GM19328 (cell line): ENCODE measurements around the gene RHOBTB1.

Experiments
- ATAC-seq: cut with Tn5 transposase; IDR thresholded peaks from one replicate; pipeline ENCODE4 v1.9.1; 2021; ENCODE audit warnings: mild to moderate bottlenecking, moderate library complexity; ENCODE audit not compliant: unreplicated experiment

Gene RHOBTB1

GRCh38 chr10:60942788-60943315 is 1.1 kb downstream of the RHOBTB1 start:
- ATAC-seq = no peak

GRCh38 chr10:60942134-60942787 is 1.7 kb downstream of the RHOBTB1 start:
- no peak for ATAC-seq

GRCh38 chr10:60940446-60940845 is 3.5 kb downstream of the RHOBTB1 start:
- ATAC-seq = no peak

- ATAC-seq = no peak
Measured at GRCh38 chr10:60937784-60938654, 6.0 kb downstream of the RHOBTB1 start.

GRCh38 chr10:60937022-60937421 is 7.0 kb downstream of the RHOBTB1 start:
- ATAC-seq = no peak

- ATAC-seq = no peak
Measured at GRCh38 chr10:60934215-60935175, 9.5 kb downstream of the RHOBTB1 start.

GRCh38 chr10:60932756-60933155 is 11.2 kb downstream of the RHOBTB1 start:
- ATAC-seq = no peak

GRCh38 chr10:60930237-60930636 is 13.7 kb downstream of the RHOBTB1 start:
- no peak for ATAC-seq

- ATAC-seq = no peak
Measured at GRCh38 chr10:60921633-60922032, 22.4 kb downstream of the RHOBTB1 start.

- ATAC-seq = no peak
Measured at GRCh38 chr10:60920479-60920878, 23.5 kb downstream of the RHOBTB1 start.

GRCh38 chr10:60919551-60919950 is 24.4 kb downstream of the RHOBTB1 start:
- ATAC-seq = no peak

- ATAC-seq = no peak
Measured at GRCh38 chr10:60917331-60918280, 26.4 kb downstream of the RHOBTB1 start.

GRCh38 chr10:60916025-60916424 is 28.0 kb downstream of the RHOBTB1 start:
- ATAC-seq = no peak

GRCh38 chr10:60914690-60915141 is 29.3 kb downstream of the RHOBTB1 start:
- no peak for ATAC-seq

GRCh38 chr10:60913657-60914056 is 30.3 kb downstream of the RHOBTB1 start:
- no peak for ATAC-seq

GRCh38 chr10:60913071-60913470 is 30.9 kb downstream of the RHOBTB1 start:
- no peak for ATAC-seq

GRCh38 chr10:60911715-60912114 is 32.3 kb downstream of the RHOBTB1 start:
- no peak for ATAC-seq

GRCh38 chr10:60911216-60911615 is 32.8 kb downstream of the RHOBTB1 start:
- ATAC-seq = no peak

GRCh38 chr10:60910543-60910942 is 33.4 kb downstream of the RHOBTB1 start:
- no peak for ATAC-seq

GRCh38 chr10:60908896-60909295 is 35.1 kb downstream of the RHOBTB1 start:
- no peak for ATAC-seq
